NCI-H345 treated with DMSO at 0.1 percent for 48 hours (cell line): ENCODE data around the gene MAPKAPK5.
"Not testable (repeated sequence)": the region's sequence is repeated elsewhere in the genome, so short reads cannot be mapped to it uniquely, and the experiment has no call there.

ENCODE experiments used
- DNase-seq: peaks from one replicate; lab custom pipeline; 2025; ENCODE audit not compliant: unreplicated experiment; lab: John Stamatoyannopoulos, UW

The MAPKAPK5 gene

GRCh38 chr12:111873113-111873512 is 31.1 kb downstream of the MAPKAPK5 start:
- no peak for DNase-seq

GRCh38 chr12:111881716-111882115 is 39.7 kb downstream of the MAPKAPK5 start:
- no peak for DNase-seq

- no peak for DNase-seq
Observed at GRCh38 chr12:111886662-111887545, 44.9 kb downstream of the MAPKAPK5 start.

GRCh38 chr12:111887926-111888745 is 46.1 kb downstream of the MAPKAPK5 start:
- no peak for DNase-seq

- DNase-seq = no peak
Observed at GRCh38 chr12:111893287-111893686, 51.3 kb downstream of the MAPKAPK5 start.

- no peak for DNase-seq
Observed at GRCh38 chr12:111894556-111894955, 52.5 kb downstream of the MAPKAPK5 start.

GRCh38 chr12:111901182-111901581 is 59.2 kb downstream of the MAPKAPK5 start:
- no peak for DNase-seq

GRCh38 chr12:111904446-111904975 is 62.5 kb downstream of the MAPKAPK5 start:
- no peak for DNase-seq

GRCh38 chr12:111905502-111905901 is 63.5 kb downstream of the MAPKAPK5 start:
- DNase-seq = no peak

GRCh38 chr12:111907740-111908139 is 65.7 kb downstream of the MAPKAPK5 start:
- DNase-seq = no peak

- DNase-seq = no peak
Observed at GRCh38 chr12:111925171-111925570, 83.1 kb downstream of the MAPKAPK5 start.

- DNase-seq = no peak
Observed at GRCh38 chr12:111926631-111927030, 84.6 kb downstream of the MAPKAPK5 start.

- no peak for DNase-seq
Observed at GRCh38 chr12:111927346-111927745, 85.3 kb downstream of the MAPKAPK5 start.

- DNase-seq = no peak
Observed at GRCh38 chr12:111932241-111932640, 90.2 kb downstream of the MAPKAPK5 start.

GRCh38 chr12:111936869-111937268 is 94.8 kb downstream of the MAPKAPK5 start:
- DNase-seq = no peak

GRCh38 chr12:111937429-111937828 is 95.4 kb downstream of the MAPKAPK5 start:
- no peak for DNase-seq

- no peak for DNase-seq
Observed at GRCh38 chr12:111942557-111942956, 100.5 kb downstream of the MAPKAPK5 start.

- DNase-seq = no peak
Observed at GRCh38 chr12:111943929-111944328, 101.9 kb downstream of the MAPKAPK5 start.

GRCh38 chr12:111950961-111951676 is 109.1 kb downstream of the MAPKAPK5 start:
- not testable (repeated sequence) for DNase-seq
